Liver (tissue), 9 donors: ENCODE data around the gene ANKRD34B. TPM values are rescaled to one million over a fixed set of nuclear protein-coding genes. Genes with fewer than 3 reads are reported as not detected.

Experiments
- DNase-seq: peaks from one replicate; pipeline ENCODE4 v3.0.0-alpha.2; 2017; ENCODE audit warnings: low spot score
- H3K27ac ChIP-seq, 2 donors: one replicate each; pipeline ENCODE4 v1.7.0; 2013; ENCODE audit warnings: inconsistent platforms in 2 of 2, low read length in 2 of 2, control low read depth in 1 of 2, low read depth in 1 of 2, mild to moderate bottlenecking in 1 of 2
- H3K27me3 ChIP-seq, 4 donors: one replicate each; pipeline versions ENCODE4 v1.6.1 to v1.7.0; 2013; ENCODE audit warnings: low read length in 3 of 4, inconsistent platforms in 1 of 4, mild to moderate bottlenecking in 1 of 4, moderate library complexity in 1 of 4; ENCODE audit not compliant: control insufficient read depth in 4 of 4, insufficient read depth in 4 of 4
- H3K36me3 ChIP-seq, 4 donors: one replicate each; pipeline versions ENCODE4 v1.6.1 to v1.7.0; 2013; ENCODE audit warnings: low read length in 3 of 4, mild to moderate bottlenecking in 3 of 4, low read depth in 1 of 4, moderate library complexity in 1 of 4; ENCODE audit not compliant: control insufficient read depth in 4 of 4, insufficient read depth in 3 of 4
- H3K4me1 ChIP-seq, 4 donors: one replicate each; pipeline versions ENCODE4 v1.6.1 to v1.7.0; 2013; ENCODE audit warnings: low read length in 3 of 4, mild to moderate bottlenecking in 3 of 4, moderate library complexity in 1 of 4; ENCODE audit not compliant: control insufficient read depth in 4 of 4, insufficient read depth in 4 of 4
- H3K4me3 ChIP-seq, 3 donors: one replicate each; pipeline versions ENCODE4 v1.6.1 to v1.7.0; 2013; ENCODE audit warnings: low read length in 3 of 3, control low read depth in 1 of 3, low read depth in 1 of 3, mild to moderate bottlenecking in 1 of 3
- H3K9ac ChIP-seq, 2 donors: one replicate each; pipeline ENCODE4 v1.7.0; 2013; ENCODE audit warnings: low read length in 2 of 2, mild to moderate bottlenecking in 2 of 2, moderate library complexity in 2 of 2, control low read depth in 1 of 2, low read depth in 1 of 2
- H3K9me3 ChIP-seq, 4 donors: one replicate each; pipeline versions ENCODE4 v1.6.1 to v1.7.0; 2013; ENCODE audit warnings: low read length in 3 of 4; ENCODE audit not compliant: control insufficient read depth in 4 of 4
- ATF3 ChIP-seq: IDR thresholded peaks from 2 replicates; pipeline ENCODE4 v1.6.1; 2016; ENCODE audit warnings: antibody characterized with exemption
- CTCF ChIP-seq: fragments of 150-350 bp; IDR thresholded peaks from 2 replicates; pipeline ENCODE4 v1.5.1; 2017; ENCODE audit warnings: improper control_type of control experiment, low read depth, low read length; ENCODE audit not compliant: missing input control
- EGR1 ChIP-seq, 2 donors: IDR thresholded peaks; 2 replicates each; pipeline ENCODE4 v1.6.1; 2016 to 2018; ENCODE audit warnings: antibody characterized with exemption in 2 of 2, low read depth in 2 of 2
- FOXA1 ChIP-seq: IDR thresholded peaks from 2 replicates; pipeline ENCODE4 v1.6.1; 2016; ENCODE audit warnings: antibody characterized with exemption
- FOXA2 ChIP-seq: IDR thresholded peaks from 2 replicates; pipeline ENCODE4 v1.6.1; 2016; ENCODE audit warnings: antibody characterized with exemption
- GABPA ChIP-seq, 2 donors: IDR thresholded peaks in 1 of 2; conservative IDR thresholded peaks in 1 of 2; 2 replicates each; pipeline ENCODE4 v1.6.1; 2016; ENCODE audit warnings: antibody characterized with exemption in 2 of 2, mild to moderate bottlenecking in 1 of 2, moderate library complexity in 1 of 2
- HNF4A ChIP-seq, 2 donors: conservative IDR thresholded peaks; 2 replicates each; pipeline ENCODE4 v1.6.1; 2016; ENCODE audit warnings: antibody characterized with exemption in 2 of 2, mild to moderate bottlenecking in 2 of 2
- HNF4G ChIP-seq: IDR thresholded peaks from 2 replicates; pipeline ENCODE4 v1.6.1; 2016; ENCODE audit warnings: antibody characterized with exemption
- JUND ChIP-seq, 2 donors: IDR thresholded peaks; 2 replicates each; pipeline ENCODE4 v1.6.1; 2016; ENCODE audit warnings: antibody characterized with exemption in 2 of 2
- MAX ChIP-seq: IDR thresholded peaks from 2 replicates; pipeline ENCODE4 v1.6.1; 2016; ENCODE audit warnings: antibody characterized with exemption
- NR2F2 ChIP-seq: IDR thresholded peaks from 2 replicates; pipeline ENCODE4 v1.6.1; 2016; ENCODE audit warnings: antibody characterized with exemption
- RAD21 ChIP-seq, 2 donors: IDR thresholded peaks; 2 replicates each; pipeline ENCODE4 v1.6.1; 2016; ENCODE audit warnings: antibody characterized with exemption in 2 of 2, mild to moderate bottlenecking in 2 of 2
- REST ChIP-seq: IDR thresholded peaks from 2 replicates; pipeline ENCODE4 v1.6.1; 2016; ENCODE audit warnings: antibody characterized with exemption, mild to moderate bottlenecking
- RXRA ChIP-seq, 2 donors: IDR thresholded peaks; 2 replicates each; pipeline ENCODE4 v1.6.1; 2017 to 2018; ENCODE audit warnings: antibody characterized with exemption in 2 of 2, mild to moderate bottlenecking in 1 of 2
- TAF1 ChIP-seq: conservative IDR thresholded peaks from 2 replicates; pipeline ENCODE4 v1.6.1; 2016; ENCODE audit warnings: antibody characterized with exemption, mild to moderate bottlenecking
- YY1 ChIP-seq: IDR thresholded peaks from 2 replicates; pipeline ENCODE4 v1.6.1; 2016; ENCODE audit warnings: antibody characterized with exemption, mild to moderate bottlenecking
- ZBTB33 ChIP-seq: IDR thresholded peaks from 2 replicates; pipeline ENCODE4 v1.6.1; 2016; ENCODE audit warnings: antibody characterized with exemption
- WGBS: extraction: QIAGEN DNeasy Blood & Tissue Kit; methylation state at CpG from one replicate; pipeline ENCODE4 v1.1.7; 2013; 5-methylcytosine and 5-hydroxymethylcytosine counted together
- polyA plus RNA-seq, 2 donors: library from polyadenylated mRNA; stranded (reverse) in 1 of 2; unstranded in 1 of 2; fragments of 200-250 nt in 1 of 2; fragments of >200 nt in 1 of 2; fragmentation: Nextera tagmentation in 1 of 2; extraction: Ambion mirVana in 1 of 2; gene quantifications; one replicate each; pipeline versions ENCODE4 v1.2.1 to v1.2.3, GENCODE V29; 2013 to 2015
- total RNA-seq, 2 donors: library from RNA; depleted of rRNA; stranded (reverse); fragments of >200 nt; gene quantifications; one replicate each; pipeline ENCODE4 v1.2.3, GENCODE V29; 2014
- donor health status: healthy.
- donor health status: healthy.
- donor health status: healthy.
- donor health status: healthy.
- donor health status: healthy.

Gene ANKRD34B
- total and polyA plus RNA-seq, 4 donors = 0.04 to 0.05 TPM; not detected in 2

GRCh38 chr5:80618438-80618837, 48.4 kb upstream of the ANKRD34B start:
- Histone ChIP-seq H3K4me3 (no peak overlapping the region), H3K9ac (no peak overlapping the region), H3K27ac (no peak overlapping the region), H3K9me3 (no peaks in the 10 kb centered on the region), H3K27me3 (no peaks in the 10 kb centered on the region), H3K4me1 (peaks cover 0 to 2% (median 0%) of the 10 kb centered on the region in 4 donors), H3K36me3 (no peaks in the 10 kb centered on the region)
- no peak for DNase-seq
- no peak for TF ChIP-seq FOXA2
- no peak for TF ChIP-seq GABPA (IDR thresholded peaks at IDR 0.05 in 1 of 2, conservative IDR thresholded peaks at IDR 0.05 in 1 of 2)
- TF ChIP-seq YY1 = no peak
- no peak for TF ChIP-seq HNF4G
- no peak for TF ChIP-seq RXRA (IDR thresholded peaks at IDR 0.05)
- no peak for TF ChIP-seq RAD21 (IDR thresholded peaks at IDR 0.05)
- no peak for TF ChIP-seq HNF4A (conservative IDR thresholded peaks at IDR 0.05)
- no peak for TF ChIP-seq MAX
- TF ChIP-seq CTCF = no peak
- TF ChIP-seq EGR1 (IDR thresholded peaks at IDR 0.05; ENCODE audit: low read depth in 2 of 2) = no peak
- TF ChIP-seq JUND (IDR thresholded peaks at IDR 0.05) = no peak
- no peak for TF ChIP-seq FOXA1
- no peak for TF ChIP-seq TAF1
- TF ChIP-seq NR2F2 = no peak
- no peak for TF ChIP-seq ATF3
- no peak for TF ChIP-seq REST
- 97% methylated on average over 4 of the region's 4 CpGs for WGBS

GRCh38 chr5:80615266-80615914, 45.3 kb upstream of the ANKRD34B start:
- no peak overlapping the region for H3K27ac ChIP-seq
- H3K27me3 ChIP-seq = no peaks in the 10 kb centered on the region
- no peaks in the 10 kb centered on the region for H3K9me3 ChIP-seq
- 87% methylated on average over 17 of the region's 17 CpGs for WGBS
- no peaks in the 10 kb centered on the region for H3K36me3 ChIP-seq
- no peak overlapping the region for H3K9ac ChIP-seq
- no peaks in the 10 kb centered on the region for H3K4me1 ChIP-seq
- no peak overlapping the region for H3K4me3 ChIP-seq
- no peak for DNase-seq
- TF ChIP-seq ZBTB33 = no peak
- no peak for TF ChIP-seq GABPA (IDR thresholded peaks at IDR 0.05 in 1 of 2, conservative IDR thresholded peaks at IDR 0.05 in 1 of 2)
- no peak for TF ChIP-seq CTCF
